ENCODE results near the gene QRICH2.
"Not testable (repeated sequence)": the region's sequence is repeated elsewhere in the genome, so short reads cannot be mapped to it uniquely, and the experiment has no call there.

Gene QRICH2

GRCh38 chr17:76265624-76266243, 42.3 kb downstream of the QRICH2 start:
- peak in 1 of 2 experiments; percentile 23 for DNase-seq

DNA sequence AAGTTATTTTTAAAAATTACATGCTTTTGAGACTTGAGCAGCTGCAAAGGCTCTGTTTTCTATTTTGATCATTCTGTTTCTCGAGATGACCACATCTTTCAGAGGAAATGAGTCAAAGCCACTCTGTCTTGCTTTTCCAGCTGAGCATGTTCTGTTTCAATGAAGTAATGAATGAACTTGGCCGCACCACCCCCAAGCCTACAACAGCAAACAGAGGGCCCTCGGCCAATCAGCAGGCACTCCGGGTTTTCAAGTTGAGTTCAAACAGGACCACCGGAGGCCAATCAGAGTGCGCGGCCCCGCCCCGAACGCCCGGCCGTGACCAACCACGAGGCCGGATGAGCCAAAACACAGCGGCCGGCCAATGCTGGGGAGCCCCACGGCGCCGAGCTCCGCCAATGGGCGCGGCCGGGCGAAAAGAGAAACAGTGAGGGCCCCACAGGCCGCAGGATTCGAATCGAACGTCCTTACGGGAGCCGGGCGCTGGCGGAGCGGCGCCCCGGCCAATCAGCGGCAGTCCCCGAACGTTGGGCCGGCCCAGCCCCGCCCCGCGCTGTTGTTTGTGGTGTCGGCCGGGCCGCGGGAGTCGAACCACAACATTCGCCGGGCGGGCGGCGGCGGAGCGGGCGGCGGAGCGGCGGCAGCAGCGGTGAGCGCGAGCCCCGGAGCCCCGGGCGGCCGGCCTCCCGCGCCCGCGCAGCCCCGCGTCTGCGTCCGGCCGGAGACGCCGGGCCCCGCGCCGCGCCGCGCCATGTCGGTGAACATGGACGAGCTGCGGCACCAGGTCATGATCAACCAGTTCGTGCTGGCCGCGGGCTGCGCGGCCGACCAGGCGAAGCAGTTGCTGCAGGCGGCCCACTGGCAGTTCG, 43.1 kb downstream of the QRICH2 start, which contains the start of gene UBALD2:
UBALD2 (plus strand) TSS at position 594 of the 869 bp plus-strand sequence; CDS start at position 752, 158 bp downstream.
- peak; percentile 97 for DNase-seq

DNA sequence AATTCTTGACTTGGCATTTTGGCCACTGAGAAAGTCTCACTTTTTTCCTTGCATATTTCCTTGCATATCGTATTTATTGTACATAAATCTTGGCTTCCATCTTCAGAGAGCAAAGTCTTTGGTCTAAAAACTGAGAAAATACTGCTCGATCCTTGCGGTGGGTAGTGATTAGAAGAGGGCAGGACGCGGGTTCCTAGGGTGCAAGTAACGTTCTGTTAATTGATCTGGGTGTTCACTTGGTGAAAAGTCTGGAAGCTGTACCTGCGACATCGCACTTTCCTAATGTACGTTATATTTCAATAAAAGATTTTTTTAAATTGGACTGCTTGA, 43.7 kb downstream of the QRICH2 start:
- no peak for DNase-seq

DNA sequence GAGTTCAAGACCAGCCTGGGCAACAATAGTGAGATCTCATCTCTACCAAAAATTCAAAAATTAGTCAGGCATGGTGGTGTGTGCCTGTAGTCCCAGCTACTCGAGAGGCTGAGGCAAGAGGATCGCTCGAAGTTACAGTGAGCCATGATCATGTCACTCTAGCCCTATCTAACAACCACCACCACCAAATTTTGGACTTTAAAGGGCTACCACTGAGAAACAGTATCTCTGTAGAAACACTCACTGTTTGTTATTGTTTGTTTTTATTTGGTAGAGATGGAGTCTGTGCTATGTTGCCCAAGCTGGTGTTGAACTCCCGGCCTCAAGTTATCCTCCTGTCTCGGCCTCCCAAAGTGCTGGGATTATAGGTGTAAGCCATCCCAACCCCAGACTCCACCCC, 44.2 kb downstream of the QRICH2 start:
- no peak for DNase-seq

DNA sequence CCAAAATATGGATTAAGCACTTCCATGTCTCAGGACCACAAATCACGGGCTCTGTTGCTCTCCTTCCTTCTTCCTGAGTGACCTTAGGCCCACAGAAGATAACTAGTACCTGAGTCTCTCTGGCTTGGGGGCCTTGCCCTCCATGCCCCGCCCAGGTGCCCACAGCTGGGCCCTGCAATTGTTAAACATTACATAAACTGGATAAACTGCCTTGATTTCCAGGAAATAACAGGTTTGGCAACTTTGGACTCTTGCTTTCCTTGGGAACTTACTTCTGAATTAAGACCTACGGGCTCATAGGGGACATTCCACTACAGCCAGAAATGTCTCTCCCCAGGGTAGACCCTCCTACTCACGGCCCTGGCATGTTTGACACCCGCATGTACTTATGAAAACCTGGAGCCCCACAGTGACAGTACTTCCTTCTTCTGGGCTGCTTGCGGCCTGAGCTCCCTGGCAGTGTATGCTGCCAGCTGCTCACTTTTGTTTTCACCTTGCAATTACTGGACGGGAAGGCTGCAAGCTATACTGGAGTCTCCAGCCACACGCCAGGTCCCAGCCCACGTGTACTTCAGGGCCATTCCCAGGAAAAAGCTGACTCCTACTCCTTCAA, 45.2 kb downstream of the QRICH2 start:
- no peak for DNase-seq

- no peak for DNase-seq
Measured at GRCh38 chr17:76261421-76262215, 46.5 kb downstream of the QRICH2 start.

- no peak for DNase-seq
Measured at GRCh38 chr17:76260669-76261068, 47.4 kb downstream of the QRICH2 start.

DNA sequence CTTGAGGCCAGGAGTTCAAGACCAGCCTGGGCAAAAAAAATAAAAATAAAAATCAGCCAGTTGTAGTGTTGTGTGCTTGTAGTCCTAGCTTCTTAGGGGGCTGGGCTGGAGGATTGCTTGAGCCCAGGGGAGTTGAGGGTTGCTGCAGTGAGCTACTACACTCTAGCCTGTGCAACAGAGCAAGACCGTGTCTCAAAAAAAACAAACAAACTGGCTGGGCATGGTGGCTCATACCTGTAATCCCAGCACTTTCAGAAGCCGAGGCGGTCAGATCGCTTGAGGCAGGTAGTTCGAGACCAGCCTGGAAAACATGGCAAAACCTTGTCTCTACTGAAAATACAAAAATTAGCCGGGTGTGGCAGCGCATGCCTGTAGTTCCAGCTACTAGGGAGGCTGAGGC, 47.9 kb downstream of the QRICH2 start:
- DNase-seq: no peak

GRCh38 chr17:76256430-76257050, 51.5 kb downstream of the QRICH2 start:
- DNase-seq: not testable (repeated sequence)

DNA sequence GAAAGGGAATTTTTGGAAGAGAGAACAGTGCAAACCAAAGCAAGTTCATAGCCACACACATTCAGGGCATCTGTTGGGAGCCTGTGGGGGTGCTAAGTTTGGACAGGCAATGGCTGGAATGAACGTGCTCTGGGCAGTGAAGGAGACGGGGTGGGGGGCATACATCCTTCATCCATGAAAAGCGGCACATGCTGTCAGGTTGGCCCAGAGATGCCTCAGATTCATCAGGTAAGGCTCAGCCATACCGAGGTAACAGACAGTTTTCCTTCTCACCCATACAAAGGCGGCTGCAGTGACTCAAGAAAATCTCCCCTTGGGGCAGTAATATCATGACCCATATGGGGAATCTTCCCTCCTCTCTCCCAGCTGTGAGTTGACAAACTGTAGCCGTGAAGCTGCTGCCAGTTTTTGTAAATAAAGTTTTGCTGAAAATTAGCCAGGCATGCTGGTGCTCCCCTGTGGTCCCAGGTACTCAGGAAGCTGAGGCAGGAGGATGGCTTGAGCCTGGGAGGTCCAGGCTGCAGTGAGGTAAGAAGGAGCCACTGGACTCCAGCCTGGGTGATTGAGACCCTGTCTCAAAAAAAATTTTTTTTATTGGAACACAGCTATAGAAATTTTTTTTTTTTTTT, 52.2 kb downstream of the QRICH2 start:
- DNase-seq: no peak

DNA sequence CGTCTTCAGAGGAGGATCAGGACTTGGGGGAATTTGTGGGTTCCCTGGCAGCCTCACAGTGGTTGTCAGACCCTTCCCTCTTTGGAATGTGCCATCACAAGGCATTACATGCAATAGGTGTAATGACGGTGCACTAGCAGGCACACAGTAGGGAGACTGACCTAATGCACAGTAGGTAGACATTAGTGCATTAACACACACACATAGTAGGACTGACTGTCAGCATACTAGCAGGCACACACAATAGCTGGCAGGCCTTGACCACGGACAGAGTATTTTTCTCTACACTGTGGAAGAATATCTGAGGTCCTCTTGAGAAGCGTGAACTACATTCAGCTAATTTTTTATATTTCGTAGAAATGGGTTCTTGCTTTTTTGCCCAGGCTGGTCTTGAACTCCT, 53.8 kb downstream of the QRICH2 start:
- no peak for DNase-seq

- DNase-seq: no peak
Measured at GRCh38 chr17:76253841-76254240, 54.2 kb downstream of the QRICH2 start.

DNA sequence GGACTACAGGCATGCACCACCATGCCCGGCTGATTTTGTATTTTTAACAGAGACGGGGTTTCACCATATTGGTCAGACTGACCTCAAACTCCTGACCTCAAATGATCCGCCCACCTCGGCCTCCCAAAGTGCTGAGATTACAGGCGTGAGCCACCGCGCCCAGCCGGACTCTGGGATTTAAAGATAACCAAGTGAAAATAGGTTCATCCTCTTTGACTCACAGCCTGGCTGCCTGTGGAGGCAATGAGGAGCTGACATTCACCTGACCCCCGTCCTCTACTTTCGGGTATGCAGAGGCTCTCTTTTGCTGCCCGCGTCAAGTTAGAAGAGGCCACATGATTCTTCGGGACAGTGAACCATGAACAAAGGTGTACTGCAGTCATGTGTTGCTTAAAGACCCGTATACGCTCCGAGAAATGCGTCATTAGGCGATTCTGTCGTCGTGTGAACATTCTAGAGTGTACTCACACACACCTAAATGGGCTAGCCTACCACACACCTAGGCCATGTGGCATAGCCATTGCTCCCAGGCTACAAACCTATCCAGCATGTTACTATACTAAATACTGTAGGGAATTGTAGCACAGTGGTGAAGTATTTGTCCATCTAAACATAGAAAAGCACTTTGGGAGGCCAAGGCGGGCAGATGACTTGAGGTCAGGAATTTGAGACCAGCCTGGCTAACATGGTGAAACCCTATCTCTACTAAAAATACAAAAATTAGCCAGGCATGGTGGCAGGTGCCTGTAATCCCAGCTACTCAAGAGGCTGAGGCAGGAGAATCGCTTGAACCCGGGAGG, 54.9 kb downstream of the QRICH2 start:
- DNase-seq: not testable (repeated sequence)

GRCh38 chr17:76252040-76252954, 55.8 kb downstream of the QRICH2 start:
- DNase-seq: no peak

DNA sequence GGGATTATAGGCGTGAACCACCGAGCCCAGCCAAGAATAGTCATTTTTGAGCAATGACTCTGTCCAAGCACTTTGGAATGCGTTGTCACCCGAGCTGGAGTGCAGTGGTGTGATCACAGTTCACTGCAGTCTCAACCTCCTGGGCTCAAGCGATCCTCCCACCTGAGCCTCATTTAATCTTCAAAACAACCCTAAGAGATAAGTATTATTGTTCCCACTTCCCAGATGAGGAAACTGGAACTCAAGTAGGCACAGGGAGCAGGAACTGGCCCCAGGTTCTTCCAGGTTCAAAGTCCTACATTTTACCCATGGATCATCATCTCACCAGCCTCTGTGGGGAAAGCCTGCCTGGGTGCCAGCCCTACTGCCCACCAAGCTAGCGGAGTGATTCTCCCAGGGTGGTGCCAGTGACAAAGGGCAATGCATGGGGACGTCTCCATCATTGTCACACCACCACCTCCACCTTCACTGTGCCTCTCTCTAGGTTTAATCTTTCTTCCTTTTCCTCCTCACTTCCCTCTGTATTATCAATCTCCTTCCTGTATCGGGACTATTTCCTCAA, 56.5 kb downstream of the QRICH2 start:
- no peak for DNase-seq

DNA sequence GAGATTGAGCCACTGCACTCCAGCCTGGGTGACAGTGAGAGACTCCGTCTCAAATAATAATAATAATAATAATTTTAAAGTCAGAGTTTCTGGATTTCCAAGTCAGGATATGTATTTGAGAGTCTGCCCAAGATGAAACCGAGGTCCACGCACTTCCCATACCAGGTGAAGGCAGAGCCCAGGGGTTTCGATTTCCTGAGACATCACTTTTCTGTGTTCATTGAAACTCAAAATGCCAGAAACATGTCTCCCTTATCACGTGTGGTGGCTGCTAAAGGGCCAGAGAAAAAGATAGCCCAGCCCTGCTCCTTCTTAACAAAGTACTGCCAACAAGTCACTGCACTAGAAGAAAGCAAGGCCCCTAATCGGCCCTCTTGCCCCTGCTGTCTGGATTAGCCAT, 57.9 kb downstream of the QRICH2 start:
- DNase-seq: no peak

DNA sequence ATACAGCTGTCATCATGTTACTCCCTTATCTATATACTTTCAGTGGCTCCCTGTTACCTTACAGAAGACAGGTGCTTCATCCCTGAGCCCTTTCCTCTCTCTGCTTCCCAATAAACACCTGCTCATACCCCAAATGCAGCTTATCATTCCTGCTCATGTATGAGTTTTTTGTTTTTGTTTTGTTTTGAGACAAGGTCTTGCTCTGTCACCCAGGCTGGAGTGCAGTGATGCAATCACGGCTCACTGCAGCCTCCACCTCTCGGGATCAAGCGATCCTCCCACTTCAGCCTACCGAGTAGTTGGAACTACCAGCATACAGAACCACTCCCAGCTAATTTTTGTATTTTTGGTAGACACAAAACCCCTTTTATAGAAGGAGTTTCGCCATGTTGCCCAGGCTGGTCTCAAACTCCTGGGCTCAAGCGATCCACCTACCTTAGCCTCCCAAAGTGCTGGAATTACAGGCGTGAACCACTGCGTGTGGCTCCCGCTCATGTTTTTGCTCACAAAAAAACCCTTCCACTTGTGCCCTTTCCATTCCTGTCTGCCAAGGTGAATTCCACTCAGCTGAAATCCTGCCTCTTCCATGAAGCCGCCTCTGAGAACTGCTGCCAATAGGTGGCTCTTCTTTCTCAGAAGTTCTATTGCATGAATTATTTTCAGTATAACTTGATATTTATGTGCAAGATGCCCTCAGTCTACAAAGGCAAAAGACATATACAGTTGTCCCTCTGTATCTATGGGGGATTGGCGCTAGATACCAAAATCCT, 59.9 kb downstream of the QRICH2 start:
- no peak for DNase-seq

DNA sequence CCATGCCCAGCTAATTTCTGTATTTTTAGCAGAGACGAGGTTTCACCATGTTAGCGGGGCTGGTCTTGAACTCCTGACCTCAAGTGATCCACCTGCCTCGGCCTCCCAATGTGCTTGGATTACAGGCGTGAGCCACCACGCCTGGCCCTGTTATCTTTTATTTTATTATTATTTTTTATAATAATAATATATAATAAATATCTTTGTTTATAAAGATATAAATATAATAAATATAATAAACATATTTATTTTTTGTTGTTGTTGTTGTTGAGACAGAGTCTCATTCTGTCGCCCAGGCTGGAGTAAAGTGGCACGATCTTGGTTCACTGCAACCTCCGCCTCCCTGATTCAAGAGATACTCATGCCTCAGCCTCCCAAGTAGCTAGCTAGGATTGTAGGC, 60.8 kb downstream of the QRICH2 start:
- DNase-seq: no peak
